GM23338 (cell line): ENCODE measurements around the gene IRX2.

Source experiments
- CTCF ChIP-seq, 2 experiments: fragments of 200-600 bp in 1 of 2; sonication (generic) in 1 of 2; conservative IDR thresholded peaks; 2 replicates each; pipeline versions ENCODE4 v1.5.1 to v1.6.1; 2016 to 2017; ENCODE audit warnings: antibody characterized with exemption in 2 of 2, low read depth in 2 of 2, mild to moderate bottlenecking in 2 of 2, moderate library complexity in 1 of 2
- ETS1 ChIP-seq: IDR thresholded peaks from 2 replicates; pipeline ENCODE4 v1.6.1; 2016; ENCODE audit warnings: antibody characterized with exemption
- EZH2 ChIP-seq: fragments of 200-600 bp; sonication (generic); IDR thresholded peaks from one replicate; pipeline ENCODE4 v1.8.0; 2017; ENCODE audit warnings: antibody characterized with exemption, mild to moderate bottlenecking, low read depth; ENCODE audit not compliant: unreplicated experiment
- EZH2phosphoT487 ChIP-seq: fragments of 200-600 bp; sonication (generic); IDR thresholded peaks from one replicate; pipeline ENCODE4 v1.8.1; 2018; ENCODE audit warnings: antibody characterized with exemption; ENCODE audit not compliant: unreplicated experiment
- JUNB ChIP-seq: IDR thresholded peaks from one replicate; pipeline ENCODE4 v1.6.1; 2016; ENCODE audit warnings: antibody characterized with exemption; ENCODE audit not compliant: unreplicated experiment
- POLR2AphosphoS5 ChIP-seq: IDR thresholded peaks from 2 replicates; pipeline ENCODE4 v1.6.1; 2016; ENCODE audit warnings: antibody characterized with exemption, low read depth
- REST ChIP-seq: IDR thresholded peaks from one replicate; pipeline ENCODE4 v1.6.1; 2018; ENCODE audit warnings: antibody characterized with exemption; ENCODE audit not compliant: unreplicated experiment

- TF ChIP-seq CTCF (conservative IDR thresholded peaks at IDR 0.05; ENCODE audit: low read depth in 2 of 2) (no peak), POLR2AphosphoS5 (no peak), EZH2 (no peak), REST (no peak), JUNB (no peak), EZH2phosphoT487 (no peak), ETS1 (no peak)
These were observed 11.5 kb upstream of the IRX2 start for GRCh38 chr5:2762744-2763532.
